ENCODE measurements around the gene HNRNPD.
"Not testable (repeated sequence)": the region's sequence is repeated elsewhere in the genome, so short reads cannot be mapped to it uniquely, and the experiment has no call there.

HNRNPD gene

DNA sequence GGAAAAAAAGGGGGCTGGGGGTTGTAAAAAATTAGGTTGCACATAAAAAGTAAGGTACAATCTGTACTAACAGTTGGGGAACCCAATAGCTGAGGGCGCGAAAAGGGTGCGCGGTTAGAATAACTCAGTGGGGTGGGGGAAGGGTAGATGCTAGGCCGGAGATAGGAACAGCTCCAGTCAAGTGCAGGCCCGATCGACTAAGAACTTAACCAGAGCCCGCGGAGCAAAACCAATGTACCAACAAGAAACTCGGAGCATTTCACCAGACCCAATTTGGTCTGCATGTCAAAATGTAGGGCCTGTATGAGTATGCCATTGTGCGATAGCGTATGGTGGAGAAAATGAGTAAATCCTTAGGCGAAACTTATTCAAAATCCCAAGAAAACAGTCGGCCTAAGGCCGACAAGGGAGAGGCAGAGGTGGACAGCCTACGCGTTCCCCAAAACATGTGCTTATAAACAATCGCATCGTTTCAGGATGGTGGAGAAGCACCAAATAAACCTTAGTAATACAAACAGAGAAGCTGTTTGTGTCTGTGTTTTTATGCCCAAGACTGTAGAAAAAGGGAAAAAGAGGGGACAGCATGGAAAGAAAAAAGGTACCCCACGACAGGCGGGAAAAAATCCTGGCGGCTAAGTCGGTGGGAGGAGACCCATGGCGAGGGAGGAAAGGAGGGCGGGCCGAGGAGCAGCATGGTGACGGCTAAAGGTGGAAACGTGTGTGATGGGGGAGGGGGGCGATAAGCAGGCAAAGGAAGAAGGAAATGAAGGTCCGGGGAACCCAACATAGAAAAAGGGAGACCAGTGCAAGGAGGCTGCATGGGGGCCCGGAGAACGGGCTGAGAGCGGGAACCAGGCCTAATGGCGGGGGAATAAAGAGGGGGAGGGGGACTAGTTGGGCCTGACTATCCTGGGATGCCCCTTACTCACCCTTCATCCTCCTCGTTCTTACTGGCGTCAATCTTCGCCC lies 990 bp downstream of the HNRNPD start:
- peak; percentile 80 for DNase-seq

DNA sequence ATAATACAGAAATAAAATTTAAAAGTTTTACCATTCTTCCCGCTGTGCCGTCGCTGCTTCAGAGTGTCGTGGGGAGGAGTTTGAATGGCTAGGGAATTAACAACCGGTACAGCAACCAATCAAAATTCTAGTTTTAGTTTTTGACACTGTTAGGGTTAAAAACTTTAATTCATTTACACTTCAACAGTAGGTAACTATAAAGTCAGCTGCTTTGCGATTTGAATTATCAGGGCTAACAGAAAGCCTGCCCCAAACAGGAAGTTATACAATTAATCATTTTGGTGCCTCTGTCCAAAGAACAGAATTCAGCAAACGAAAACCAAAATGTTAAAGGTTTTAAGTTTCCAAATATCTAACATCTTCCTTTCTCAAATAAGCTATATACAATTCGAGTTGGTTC lies 2.3 kb downstream of the HNRNPD start:
- no peak for DNase-seq

DNA sequence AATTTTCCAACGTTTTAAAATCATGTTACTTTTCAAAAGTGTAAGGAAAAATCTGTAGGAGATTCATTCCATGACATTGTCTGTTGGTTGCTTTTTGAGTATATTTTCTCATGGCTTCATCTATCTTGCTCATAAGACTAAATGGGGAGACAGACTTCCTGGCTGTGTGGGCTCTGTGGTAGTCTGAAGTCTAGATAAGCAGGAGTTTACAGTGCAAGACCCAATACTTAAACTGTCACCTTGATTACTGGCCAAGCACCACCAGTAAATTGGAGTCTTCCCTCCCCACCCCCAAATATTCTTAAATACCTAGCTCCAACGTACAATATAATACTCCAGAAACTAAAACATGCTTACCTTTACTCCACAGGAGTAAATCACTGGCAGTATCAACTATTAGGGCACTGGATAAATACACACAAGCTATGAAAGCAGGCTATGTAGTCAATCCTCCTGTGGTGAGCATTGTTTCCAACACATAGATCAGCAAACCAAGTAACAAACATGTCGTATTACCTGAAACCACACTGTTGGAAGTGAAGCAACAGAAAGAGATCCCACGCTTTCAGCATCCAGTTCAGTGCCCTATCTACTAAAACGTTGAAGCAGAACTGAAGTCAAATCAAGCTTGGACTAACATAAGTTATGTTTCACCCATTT lies 6.2 kb downstream of the HNRNPD start:
- DNase-seq = no peak

DNA sequence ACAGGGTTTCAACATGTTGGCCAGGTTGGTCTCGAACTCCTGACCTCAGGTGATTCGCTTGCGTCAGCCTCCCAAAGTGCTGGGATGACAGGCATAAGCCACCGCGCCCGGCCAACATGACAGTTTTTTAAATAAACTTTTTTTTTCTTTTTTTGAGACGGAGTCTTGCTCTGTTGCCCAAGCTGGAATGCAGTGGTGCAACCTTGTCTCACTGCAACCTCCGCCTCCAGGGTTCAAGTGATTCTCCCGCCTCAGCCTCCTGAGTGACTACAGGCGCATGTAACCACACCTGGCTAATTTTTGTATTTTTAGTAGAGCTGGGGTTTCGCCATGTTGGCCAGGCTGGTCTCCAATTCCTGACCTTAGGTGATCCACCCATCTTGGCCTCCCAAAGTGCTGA lies 7.4 kb downstream of the HNRNPD start:
- not testable (repeated sequence) for DNase-seq

DNA sequence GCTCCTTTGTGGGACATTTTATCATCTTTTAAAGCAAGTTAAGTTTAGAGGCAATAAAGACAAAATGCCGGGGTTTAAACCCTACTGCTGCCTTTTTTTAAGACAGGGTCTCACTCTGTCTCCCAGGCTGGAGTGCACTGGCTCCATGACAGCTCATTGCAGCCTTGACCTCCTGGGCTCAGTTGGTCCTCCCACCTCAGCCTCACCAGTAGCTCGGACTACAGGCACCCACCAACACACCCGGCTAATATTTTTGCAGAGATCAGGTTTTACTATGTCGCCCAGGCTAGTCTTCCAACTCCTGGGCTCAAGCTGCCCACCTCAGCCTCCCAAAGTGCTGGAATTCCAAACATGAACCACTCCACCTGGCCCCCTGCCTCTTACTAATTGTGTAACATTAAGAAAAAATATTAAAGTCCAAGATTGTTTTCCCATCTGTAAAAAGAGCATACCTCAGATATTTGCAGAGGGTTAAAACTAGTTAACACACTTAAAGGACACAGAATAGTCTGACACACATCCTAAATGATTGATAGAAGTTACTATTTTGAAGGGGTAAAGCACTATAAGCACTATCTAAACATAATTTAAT lies 9.8 kb downstream of the HNRNPD start:
- DNase-seq = no peak

DNA sequence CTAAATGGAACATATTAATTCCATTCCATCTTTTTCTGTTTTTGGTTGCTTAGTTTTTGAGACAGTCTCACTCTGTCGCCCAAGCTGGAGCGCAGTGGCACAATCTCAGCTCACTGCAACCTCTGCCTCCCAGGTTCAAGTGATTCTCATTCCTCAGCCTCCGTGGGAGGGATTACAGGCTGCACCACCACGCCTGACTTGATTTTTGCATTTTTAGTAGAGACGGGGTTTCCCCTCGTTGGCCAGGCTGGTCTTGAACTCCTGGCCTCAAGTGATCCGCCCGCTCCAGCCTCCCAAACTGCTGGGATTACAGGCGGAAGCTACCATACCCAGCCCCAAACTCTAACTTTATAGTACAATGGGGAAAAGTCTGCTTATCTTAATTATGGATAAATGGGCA lies 11.2 kb downstream of the HNRNPD start:
- DNase-seq = no peak

DNA sequence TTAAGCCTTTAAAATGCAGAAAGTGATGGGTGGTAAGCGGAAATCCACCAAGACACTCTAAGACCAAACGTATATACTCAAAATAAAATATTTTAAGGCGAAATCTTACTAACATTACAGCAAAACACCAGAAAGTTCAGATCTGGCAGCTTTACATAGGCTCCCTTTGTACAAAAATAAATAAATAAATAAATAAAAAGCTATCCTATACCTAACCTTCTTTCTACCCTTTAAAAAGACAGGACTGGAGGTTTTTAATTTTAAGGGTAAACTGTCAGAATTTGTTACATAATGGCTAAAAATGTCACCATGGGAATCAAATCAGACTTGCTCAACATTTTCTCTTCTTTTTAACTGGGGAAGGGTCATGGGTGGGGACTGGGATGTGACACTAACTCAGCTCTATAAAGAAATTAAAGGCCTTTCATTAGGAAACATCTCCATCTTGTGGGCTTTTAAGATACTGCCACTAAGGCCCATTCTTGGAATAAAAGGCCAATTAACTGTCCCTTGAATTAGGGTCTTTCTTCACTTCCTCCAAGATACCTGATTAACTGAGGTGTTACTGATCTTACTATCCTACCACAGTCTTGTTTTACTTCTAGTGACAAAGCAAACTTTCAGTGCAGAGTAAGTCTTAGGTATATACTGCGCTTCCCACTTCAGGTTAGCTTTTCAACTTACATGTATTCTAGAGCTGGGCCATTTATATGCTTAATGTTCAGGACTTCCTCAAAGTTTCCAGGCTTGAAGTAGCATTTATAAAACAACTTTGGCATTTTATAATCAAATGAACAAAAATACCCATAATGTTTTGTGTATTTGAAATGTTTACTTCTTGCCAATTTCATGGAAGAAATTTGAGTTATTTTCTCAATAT lies 13.3 kb downstream of the HNRNPD start:
- peak; percentile 52 for DNase-seq

DNA sequence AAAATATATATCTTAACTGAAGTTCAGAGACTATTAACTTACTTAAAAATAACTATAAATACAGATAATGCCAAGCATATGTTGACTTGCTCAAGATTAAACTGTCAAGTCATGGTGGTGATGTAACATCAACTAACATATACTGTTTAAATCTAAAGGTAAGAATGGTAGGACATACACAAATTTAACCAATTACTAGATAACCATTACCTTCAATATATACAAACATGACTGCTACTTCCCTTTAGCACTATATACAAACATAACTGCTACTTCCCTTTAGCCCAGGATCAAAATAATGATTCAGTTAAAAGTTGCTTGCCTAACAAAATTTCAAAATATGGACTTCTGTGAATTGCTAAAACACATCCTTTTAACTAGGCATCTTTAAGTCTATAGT lies 14.9 kb downstream of the HNRNPD start:
- DNase-seq = no peak

DNA sequence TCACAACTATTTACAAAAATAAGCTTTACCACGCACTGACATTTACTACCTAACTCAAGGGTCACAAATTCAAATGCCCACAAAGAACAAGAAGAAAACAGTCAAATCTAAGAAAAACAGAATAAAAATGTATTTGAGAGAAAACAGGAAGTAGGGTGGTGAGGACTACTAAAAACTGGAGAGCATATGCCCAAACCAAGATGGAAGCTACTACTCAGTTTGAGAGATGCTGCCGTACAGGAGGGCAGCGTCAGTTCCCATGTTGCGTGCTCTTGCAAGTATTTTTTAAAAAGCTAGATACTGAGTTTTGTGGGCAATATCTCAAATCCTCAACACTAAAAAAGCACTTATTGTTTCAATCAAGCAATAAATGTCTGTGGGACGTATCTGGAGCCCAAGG lies 16.2 kb downstream of the HNRNPD start:
- no peak for DNase-seq

DNA sequence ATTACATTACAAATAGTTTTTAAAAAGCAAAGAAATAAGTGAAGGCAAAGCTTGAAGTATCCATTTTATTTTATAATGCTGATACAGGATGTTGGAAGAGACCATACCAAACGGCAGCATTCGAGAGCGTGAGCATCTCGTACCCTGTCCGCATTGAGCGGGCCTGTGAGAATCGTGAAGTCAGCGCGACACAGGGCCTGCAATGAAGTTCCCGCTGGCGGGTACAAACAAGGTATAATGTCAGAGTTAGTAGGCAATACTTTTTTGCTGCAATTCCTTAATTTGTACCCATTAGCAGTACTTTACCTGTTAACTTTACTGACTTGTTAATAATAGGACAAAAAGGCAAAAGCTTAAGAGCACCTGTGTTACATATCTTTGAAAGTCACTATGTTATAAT lies 19.0 kb downstream of the HNRNPD start:
- DNase-seq = no peak

DNA sequence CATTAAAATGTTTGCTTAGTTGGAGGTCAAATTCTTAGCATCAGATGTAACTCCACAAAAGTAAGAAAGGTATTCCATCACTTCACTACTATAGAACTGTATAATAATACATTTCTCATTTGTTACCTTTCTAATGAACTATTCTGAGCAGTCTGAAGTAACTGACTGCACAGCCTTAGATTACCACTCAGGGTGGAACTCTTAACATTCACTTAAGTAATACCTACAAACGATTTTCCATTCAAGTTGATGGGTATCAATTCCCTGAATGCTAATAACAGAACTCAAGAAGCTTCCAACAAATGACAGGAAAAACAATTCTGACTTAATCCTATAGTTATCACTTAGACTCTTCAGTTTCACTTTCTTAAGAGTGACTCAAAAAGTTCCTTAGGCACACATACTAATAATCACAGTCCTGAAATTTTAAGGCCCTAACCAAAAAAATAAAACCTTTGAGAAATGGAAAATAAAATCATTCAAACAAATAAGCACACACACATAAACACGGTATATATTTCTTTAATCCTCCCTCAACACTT lies 20.9 kb downstream of the HNRNPD start:
- DNase-seq = no peak

DNA sequence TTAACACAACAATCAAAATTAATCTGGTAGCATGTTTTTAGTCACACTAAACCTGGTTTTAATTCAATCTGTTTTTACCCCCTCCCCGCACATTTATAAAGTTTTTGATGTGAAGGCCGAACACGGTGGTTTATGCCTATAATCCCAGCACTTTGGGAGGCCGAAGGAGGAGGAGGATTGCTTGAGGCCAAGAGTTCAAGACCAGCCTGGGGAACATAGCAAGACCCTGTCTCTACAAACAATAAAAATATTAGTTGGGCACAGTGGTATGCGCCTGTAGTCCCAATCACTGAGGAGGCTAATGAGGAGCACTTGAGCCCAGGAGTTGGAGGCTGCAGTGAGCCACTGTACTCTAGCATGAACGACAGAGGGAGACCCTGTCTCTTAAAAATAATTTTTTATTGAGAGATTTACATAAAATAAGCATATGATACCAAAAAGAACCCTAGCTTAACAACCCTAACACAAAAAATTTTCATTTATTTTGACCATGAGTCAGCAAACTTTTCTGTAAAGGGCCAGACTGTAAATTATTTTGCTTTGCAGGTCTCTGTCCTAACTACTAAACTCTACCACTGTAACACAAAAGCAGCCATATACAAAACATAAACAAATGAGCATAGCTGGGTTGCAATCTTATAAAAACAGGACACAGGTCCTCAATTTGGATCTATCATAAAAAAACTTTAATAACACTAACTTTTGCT lies 21.5 kb downstream of the HNRNPD start:
- no peak for DNase-seq

DNA sequence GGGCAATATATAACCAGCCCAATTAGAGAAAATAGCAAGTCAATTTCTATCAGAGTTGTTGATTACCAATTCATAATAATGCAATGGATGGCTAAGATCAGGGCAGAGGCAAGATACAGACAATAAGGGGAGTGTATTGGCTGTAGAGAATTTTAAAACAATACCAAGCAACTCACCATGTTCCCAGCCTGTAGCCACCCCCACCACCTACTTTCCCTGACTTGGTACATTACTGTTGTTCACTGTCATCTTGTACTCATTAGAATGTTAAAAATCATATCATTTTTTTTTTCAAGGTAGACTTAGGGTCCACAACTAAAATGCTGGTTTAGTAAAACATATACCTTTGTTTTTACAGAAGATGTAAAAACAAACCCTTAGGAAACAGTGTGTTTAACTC lies 27.7 kb downstream of the HNRNPD start:
- DNase-seq = no peak

DNA sequence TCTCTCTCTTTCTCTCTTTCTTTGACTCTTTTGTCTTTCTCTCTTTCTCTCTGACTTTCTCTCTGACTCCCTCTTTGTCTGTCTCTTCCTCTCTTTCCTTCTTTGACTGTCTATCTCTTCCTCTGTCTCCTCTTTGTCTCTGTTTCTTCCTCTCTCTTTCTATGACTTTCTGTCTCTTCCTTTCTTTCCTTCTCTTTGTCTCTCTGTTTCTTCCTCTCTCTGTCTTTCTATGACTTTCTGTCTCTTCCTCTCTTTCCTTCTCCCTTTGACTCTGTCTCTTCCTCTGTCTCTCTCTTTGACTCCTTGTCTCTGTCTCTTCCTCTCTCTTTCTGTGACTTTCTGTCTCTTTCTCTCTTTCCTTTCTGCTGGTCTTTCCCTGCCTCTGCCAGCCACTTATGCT lies 38.7 kb downstream of the HNRNPD start:
- DNase-seq = no peak

DNA sequence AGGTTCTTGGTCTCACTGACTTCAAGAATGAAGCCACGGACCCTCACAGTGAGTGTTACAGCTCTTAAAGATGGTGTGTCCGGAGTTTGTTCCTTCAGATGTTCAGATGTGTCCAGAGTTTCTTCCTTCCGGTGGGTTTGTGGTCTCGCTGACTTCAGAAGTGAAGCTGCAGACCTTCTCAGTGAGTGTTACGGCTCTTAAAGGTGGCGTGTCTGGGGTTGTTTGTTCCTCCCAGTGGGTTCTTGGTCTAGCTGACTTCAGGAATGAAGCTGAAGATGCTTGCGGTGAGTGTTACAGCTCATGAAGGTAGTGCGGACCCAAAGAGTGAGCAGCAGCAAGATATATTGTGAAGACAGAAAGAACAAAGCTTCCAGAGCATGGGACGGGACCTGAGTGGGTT lies 40.1 kb downstream of the HNRNPD start:
- DNase-seq = not testable (repeated sequence)

DNA sequence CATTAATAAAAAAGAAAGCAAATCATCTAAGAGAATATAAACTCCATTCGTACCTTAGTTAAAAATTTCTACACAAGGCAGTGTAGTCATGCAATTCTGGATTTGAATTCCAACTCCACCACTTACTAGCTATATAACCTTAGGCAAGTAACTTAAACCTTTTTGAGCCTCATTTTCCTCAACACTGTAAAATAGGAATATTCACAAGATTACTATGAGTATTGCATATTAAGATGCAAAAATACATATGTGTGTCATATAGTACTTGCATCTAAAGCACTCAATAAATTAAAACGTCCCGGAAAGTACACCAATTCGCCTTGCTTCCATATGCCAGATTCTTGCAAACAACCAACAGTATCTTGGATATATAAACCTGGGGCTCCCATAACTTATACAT lies 42.0 kb downstream of the HNRNPD start:
- no peak for DNase-seq

DNA sequence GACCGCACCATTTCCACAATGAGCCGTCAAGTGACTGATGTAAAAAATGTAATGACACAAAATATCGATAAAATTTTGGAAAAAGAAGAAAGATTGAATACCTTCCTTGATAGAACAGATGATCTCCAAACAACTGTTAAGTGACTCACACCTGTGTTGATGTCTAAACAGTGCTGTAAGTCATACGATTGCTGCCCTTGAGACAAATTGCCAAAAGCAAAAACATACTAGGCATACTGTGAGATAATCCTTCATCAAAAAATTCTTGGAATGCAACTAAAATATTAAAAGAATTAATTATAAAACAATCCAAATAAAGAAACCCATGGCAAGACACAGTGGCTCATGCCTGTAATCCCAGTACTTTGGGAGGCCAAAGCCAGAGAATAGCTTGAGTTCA lies 53.4 kb downstream of the HNRNPD start:
- DNase-seq = no peak

DNA sequence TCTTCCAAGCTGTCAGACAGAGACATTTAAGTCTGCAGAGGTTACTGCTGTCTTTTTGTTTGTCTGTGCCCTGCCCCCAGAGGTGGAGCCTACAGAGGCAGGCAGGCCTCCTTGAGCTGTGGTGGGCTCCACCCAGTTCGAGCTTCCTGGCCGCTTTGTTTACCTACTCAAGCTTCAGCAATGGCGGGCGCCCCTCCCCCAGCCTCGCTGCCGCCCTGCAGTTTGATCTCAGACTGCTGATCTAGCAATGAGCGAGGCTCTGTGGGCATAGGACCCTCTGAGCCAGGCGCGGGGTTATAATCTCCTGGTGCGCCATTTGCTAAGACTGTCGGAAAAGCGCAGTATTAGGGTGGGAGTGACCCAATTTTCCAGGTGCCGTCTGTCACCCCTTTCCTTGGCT lies 70.7 kb downstream of the HNRNPD start:
- not testable (repeated sequence) for DNase-seq
